SK-N-SH (cell line): ENCODE measurements around the gene HOXC5. TPM values are rescaled to one million over a fixed set of nuclear protein-coding genes. Genes with fewer than 3 reads are reported as not detected.
A peak's percentile ranks its signal among the peaks of the same experiment; 100 is the strongest.

Experiments
- CTCF ChIA-PET: fragments of 300-600, 350-600 bp; formaldehyde crosslinking; extraction: SDS; loops from one replicate; lab custom pipeline; 2021; lab: Yijun Ruan, JAX
- POLR2A ChIA-PET: fragments of 350-600 bp; sonication (Branson Sonifier 250); formaldehyde crosslinking; extraction: SDS; loops from one replicate; lab custom pipeline; 2020; ENCODE audit warnings: antibody characterized with exemption, inconsistent platforms; lab: Yijun Ruan, JAX
- DNase-seq: peaks from one replicate; pipeline ENCODE4 v3.0.0; 2012
- H2AFZ ChIP-seq: fragments of 200-600 bp; sonication (generic); 2 replicates; pipeline ENCODE4 v1.8.1; 2016; ENCODE audit warnings: antibody characterized with exemption, mild to moderate bottlenecking, low read depth
- H3F3A ChIP-seq: fragments of 200-600 bp; sonication (generic); replicated peaks from 2 replicates; pipeline ENCODE3; 2016; ENCODE audit warnings: antibody characterized with exemption, mild to moderate bottlenecking; ENCODE audit not compliant: insufficient read depth
- H3K27ac ChIP-seq, 2 experiments: fragments of 200-500 bp in 1 of 2; fragments of 200-600 bp in 1 of 2; sonication (Bioruptor generic) in 1 of 2; sonication (generic), shearing (Covaris generic) in 1 of 2; 2 replicates each; pipeline versions ENCODE4 v1.5.1 to v1.6.1; 2014 to 2016; ENCODE audit warnings: low read depth in 2 of 2, inconsistent platforms in 1 of 2, low read length in 1 of 2, mild to moderate bottlenecking in 1 of 2, mixed read lengths in 1 of 2
- H3K27me3 ChIP-seq: fragments of 200-600 bp; sonication (generic), shearing (Covaris generic); 2 replicates; pipeline ENCODE4 v1.6.1; 2016; ENCODE audit warnings: mixed run types; ENCODE audit not compliant: insufficient read depth
- H3K36me3 ChIP-seq, 2 experiments: fragments of 200-500 bp in 1 of 2; fragments of 200-600 bp in 1 of 2; sonication (Bioruptor generic) in 1 of 2; sonication (generic) in 1 of 2; replicated peaks in 1 of 2; 2 replicates each; pipeline versions ENCODE3 to v1.5.1; 2014 to 2016; ENCODE audit warnings: low read length in 1 of 2, mild to moderate bottlenecking in 1 of 2; ENCODE audit not compliant: insufficient read depth in 2 of 2, control insufficient read depth in 1 of 2
- H3K4me1 ChIP-seq, 2 experiments: fragments of 200-500 bp in 1 of 2; fragments of 200-600 bp in 1 of 2; sonication (Bioruptor generic) in 1 of 2; sonication (generic), shearing (Covaris generic) in 1 of 2; 2 replicates each; pipeline versions ENCODE4 v1.5.1 to v1.6.1; 2014 to 2016; ENCODE audit warnings: low read depth in 1 of 2, low read length in 1 of 2, mixed run types in 1 of 2; ENCODE audit not compliant: insufficient read depth in 2 of 2, control insufficient read depth in 1 of 2
- H3K4me2 ChIP-seq: fragments of 200-600 bp; sonication (generic), shearing (Covaris generic); 2 replicates; pipeline ENCODE4 v1.6.1; 2017; ENCODE audit warnings: mixed run types
- H3K4me3 ChIP-seq, 2 experiments: fragments of 200-500 bp in 1 of 2; fragments of 200-600 bp in 1 of 2; sonication (Bioruptor generic) in 1 of 2; sonication (generic), shearing (Covaris generic) in 1 of 2; 2 replicates each; pipeline versions ENCODE4 v1.5.1 to v1.8.1; 2014 to 2016; ENCODE audit warnings: low read depth in 2 of 2, inconsistent platforms in 1 of 2, low read length in 1 of 2, mild to moderate bottlenecking in 1 of 2, mixed read lengths in 1 of 2, moderate library complexity in 1 of 2
- H3K79me2 ChIP-seq: fragments of 200-600 bp; sonication (generic); 2 replicates; pipeline ENCODE4 v1.8.1; 2017; ENCODE audit warnings: mild to moderate bottlenecking; ENCODE audit not compliant: insufficient read depth
- H3K9ac ChIP-seq: fragments of 200-600 bp; sonication (generic); 2 replicates; pipeline ENCODE4 v1.6.1; 2017; ENCODE audit warnings: mixed run types
- H3K9me2 ChIP-seq: fragments of 200-600 bp; sonication (generic); 2 replicates; pipeline ENCODE4 v1.6.1; 2017; ENCODE audit warnings: mixed run types
- H3K9me3 ChIP-seq: fragments of 200-600 bp; sonication (generic); 2 replicates; pipeline ENCODE4 v1.6.1; 2017; ENCODE audit warnings: mixed run types, mild to moderate bottlenecking, moderate library complexity
- H4K20me1 ChIP-seq: fragments of 200-600 bp; sonication (generic); 2 replicates; pipeline ENCODE4 v1.6.1; 2017; ENCODE audit warnings: mild to moderate bottlenecking, mixed run types; ENCODE audit not compliant: insufficient read depth
- ELF1 ChIP-seq: IDR thresholded peaks from 2 replicates; pipeline ENCODE4 v1.4.0; 2012
- EZH2phosphoT487 ChIP-seq: fragments of 200-600 bp; sonication (generic); IDR thresholded peaks from 2 replicates; pipeline ENCODE4 v1.6.1; 2017; ENCODE audit warnings: low read depth, mixed run types, mild to moderate bottlenecking, antibody characterized with exemption, moderate library complexity, borderline replicate concordance
- FOSL2 ChIP-seq: IDR thresholded peaks from 2 replicates; pipeline ENCODE4 v1.4.0; 2012; ENCODE audit warnings: low read depth, mild to moderate bottlenecking, moderate library complexity, borderline replicate concordance
- FOXJ3 ChIP-seq: sonication (generic); formaldehyde crosslinking; IDR thresholded peaks from 2 replicates; pipeline ENCODE4 v1.5.1; 2020; ENCODE audit warnings: mild to moderate bottlenecking, missing genetic modification reagents
- FOXM1 ChIP-seq: IDR thresholded peaks from 2 replicates; pipeline ENCODE4 v1.4.0; 2012; ENCODE audit warnings: low read depth, mild to moderate bottlenecking
- GABPA ChIP-seq: IDR thresholded peaks from 2 replicates; pipeline ENCODE4 v1.4.0; 2012; ENCODE audit warnings: low read depth, mild to moderate bottlenecking
- GATA2 ChIP-seq: sonication (generic); formaldehyde crosslinking; IDR thresholded peaks from 2 replicates; pipeline ENCODE4 v1.5.0; 2020; ENCODE audit warnings: mild to moderate bottlenecking, missing genetic modification reagents
- IRF3 ChIP-seq: fragments of 150-350 bp; IDR thresholded peaks from 2 replicates; pipeline ENCODE4 v1.6.1; 2016; ENCODE audit warnings: mild to moderate bottlenecking, low read depth, low read length
- JUND ChIP-seq: IDR thresholded peaks from 2 replicates; pipeline ENCODE4 v1.4.0; 2012
- NFIC ChIP-seq: IDR thresholded peaks from 2 replicates; pipeline ENCODE4 v1.4.0; 2012; ENCODE audit warnings: borderline replicate concordance
- RAD21 ChIP-seq: IDR thresholded peaks from 2 replicates; pipeline ENCODE4 v1.6.1; 2012; ENCODE audit warnings: mild to moderate bottlenecking, low read length
- RCOR1 ChIP-seq: fragments of 150-350 bp; IDR thresholded peaks from 2 replicates; pipeline ENCODE4 v1.6.1; 2017; ENCODE audit warnings: antibody characterized with exemption, low read length
- RFX5 ChIP-seq: IDR thresholded peaks from 2 replicates; pipeline ENCODE4 v1.6.1; 2012; ENCODE audit warnings: mild to moderate bottlenecking, improper control_type of control experiment, low read length
- TAF1 ChIP-seq: IDR thresholded peaks from 2 replicates; pipeline ENCODE4 v1.6.1; 2012; ENCODE audit warnings: low read depth, mild to moderate bottlenecking, low read length, moderate library complexity, borderline replicate concordance
- TCF12 ChIP-seq: IDR thresholded peaks from 2 replicates; pipeline ENCODE4 v1.4.0; 2012
- TEAD4 ChIP-seq: IDR thresholded peaks from 2 replicates; pipeline ENCODE4 v1.4.0; 2012; ENCODE audit warnings: mild to moderate bottlenecking, borderline replicate concordance; ENCODE audit not compliant: insufficient read depth
- USF2 ChIP-seq: fragments of 150-350 bp; IDR thresholded peaks from 2 replicates; pipeline ENCODE4 v1.6.1; 2017; ENCODE audit warnings: antibody characterized with exemption, low read length, low read depth, borderline replicate concordance
- WGBS: methylation state at CpG from one replicate; pipeline ENCODE4 v1.1.6; 2017; ENCODE audit warnings: low lambda C conversion rate; 5-methylcytosine and 5-hydroxymethylcytosine counted together
- polyA plus RNA-seq, 3 experiments: library from polyadenylated mRNA; depleted of rRNA; stranded (reverse); fragments of >200 nt; gene quantifications; 2 replicates each; pipeline ENCODE4 v1.2.3, GENCODE V29; 2012

The HOXC5 gene
- polyA plus RNA-seq, 1 of the 3 experiments (the other 2 are of a cell fraction): 2.1 TPM

- H3F3A ChIP-seq: peaks cover 3% of the 10 kb centered on the region
- TF ChIP-seq JUND (no peak), USF2 (no peak), TEAD4 (no peak), FOSL2 (no peak), ELF1 (no peak), FOXM1 (no peak), IRF3 (no peak), RCOR1 (no peak), GATA2 (no peak), TAF1 (no peak), GABPA (no peak), EZH2phosphoT487 (no peak), TCF12 (no peak), RAD21 (no peak), FOXJ3 (no peak), RFX5 (no peak), NFIC (no peak)
- peak overlapping the region; percentile 22; the same call in 1 of the 2 replicates for H3K4me2 ChIP-seq
- no peaks in the 10 kb centered on the region for H3K9me2 ChIP-seq
- WGBS: 97% methylated on average over 3 of the region's 3 CpGs
- H3K9me3 ChIP-seq: no peaks in the 10 kb centered on the region
- peak overlapping the region; percentile 96; the same call in 1 of the 2 replicates for H2AFZ ChIP-seq
- no peaks in the 10 kb centered on the region for H3K36me3 ChIP-seq
- no peak overlapping the region for H3K4me3 ChIP-seq
- POLR2A ChIA-PET: interaction anchor here (0.7 to 1.2 kb wide), 3 partner anchors 10 to 108 kb away, joined by 3 read pairs; partner anchors contain the start of gene HOXC8
- CTCF ChIA-PET: interaction anchor here (0.7 to 23.2 kb wide), 6 partner anchors 14 to 187 kb away, joined by 3 to 548 read pairs (median 82); partner anchors contain the start of genes HOXC10, HOXC8 and SMUG1
- no peaks in the 10 kb centered on the region for H3K27me3 ChIP-seq
- H3K9ac ChIP-seq: no peak overlapping the region
- DNase-seq: no peak
- H3K79me2 ChIP-seq: no peaks in the 10 kb centered on the region
- no peak overlapping the region for H3K27ac ChIP-seq
- H4K20me1 ChIP-seq: no peaks in the 10 kb centered on the region
- peaks cover 0 to 28% of the 10 kb centered on the region in 2 experiments; a peak in 1 of 4 replicates for H3K4me1 ChIP-seq
Observed at GRCh38 chr12:54027442-54027786, 5.4 kb upstream of the HOXC5 start.
